ENCODE measurements around the gene CHST9.
"Not testable (repeated sequence)": the region's sequence is repeated elsewhere in the genome, so short reads cannot be mapped to it uniquely, and the experiment has no call there.

Gene CHST9

GRCh38 chr18:27185025-27185763 lies at the start of gene CHST9:
CHST9 (minus strand) TSS chr18:27185308; CDS start chr18:27142809, 42,499 bp downstream.
- ChIA-PET CTCF (no interaction called here), POLR2A (no interaction called here)
- TF ChIP-seq CTCF (IDR thresholded peaks at IDR 0.05; ENCODE audit: insufficient read depth, low read length, missing control alignments) = no peak
- DNase-seq (ENCODE audit: low read depth, low spot score) = no peak
- no peak within 1 kb of the TSS for H3K4me3 ChIP-seq (ENCODE audit: low read depth, low read length)

GRCh38 chr18:27232355-27232754 lies 47.2 kb upstream of the CHST9 start:
- CTCF ChIA-PET; H3K4me3 ChIP-seq (ENCODE audit: low read depth, low read length); DNase-seq (ENCODE audit: low read depth, low spot score); POLR2A ChIA-PET: not testable (repeated sequence)

GRCh38 chr18:27231671-27232070 lies 46.6 kb upstream of the CHST9 start:
- H3K4me3 ChIP-seq (ENCODE audit: low read depth, low read length); POLR2A ChIA-PET; DNase-seq (ENCODE audit: low read depth, low spot score); CTCF ChIA-PET: not testable (repeated sequence)

GRCh38 chr18:27231221-27231620 lies 46.1 kb upstream of the CHST9 start:
- CTCF ChIA-PET; DNase-seq (ENCODE audit: low read depth, low spot score); H3K4me3 ChIP-seq (ENCODE audit: low read depth, low read length); POLR2A ChIA-PET: not testable (repeated sequence)

- ChIA-PET CTCF (no interaction called here), POLR2A (no interaction called here)
- no peak for DNase-seq (ENCODE audit: low read depth, low spot score)
- H3K4me3 ChIP-seq (ENCODE audit: low read depth, low read length) = no peak overlapping the region
- TF ChIP-seq CTCF (IDR thresholded peaks at IDR 0.05; ENCODE audit: insufficient read depth, low read length, missing control alignments) = no peak
Measured at GRCh38 chr18:27227721-27228120, 42.6 kb upstream of the CHST9 start.

- ChIA-PET POLR2A (no interaction called here), CTCF (no interaction called here)
- no peak overlapping the region for H3K4me3 ChIP-seq (ENCODE audit: low read depth, low read length)
- no peak for TF ChIP-seq CTCF (IDR thresholded peaks at IDR 0.05; ENCODE audit: insufficient read depth, low read length, missing control alignments)
- no peak for DNase-seq (ENCODE audit: low read depth, low spot score)
Measured at GRCh38 chr18:27226556-27227075, 41.5 kb upstream of the CHST9 start.

GRCh38 chr18:27225947-27226481 lies 40.9 kb upstream of the CHST9 start:
- ChIA-PET POLR2A (no interaction called here), CTCF (no interaction called here)
- no peak for TF ChIP-seq CTCF (IDR thresholded peaks at IDR 0.05; ENCODE audit: insufficient read depth, low read length, missing control alignments)
- no peak overlapping the region for H3K4me3 ChIP-seq (ENCODE audit: low read depth, low read length)
- no peak for DNase-seq (ENCODE audit: low read depth, low spot score)
